ENCODE measurements around the gene ME3.
"Not testable (repeated sequence)": the region's sequence is repeated elsewhere in the genome, so short reads cannot be mapped to it uniquely, and the experiment has no call there.

ME3 gene

GRCh38 chr11:86660736-86661135, 11.7 kb downstream of the ME3 start:
- DNase-seq: no peak

- no peak for DNase-seq
Measured at GRCh38 chr11:86660088-86660487, 12.3 kb downstream of the ME3 start.

- DNase-seq: no peak
Measured at GRCh38 chr11:86658534-86658933, 13.9 kb downstream of the ME3 start.

- DNase-seq: not testable (repeated sequence)
Measured at GRCh38 chr11:86645212-86645611, 27.2 kb downstream of the ME3 start.

GRCh38 chr11:86644291-86644690, 28.1 kb downstream of the ME3 start:
- DNase-seq: no peak

- DNase-seq: no peak
Measured at GRCh38 chr11:86641537-86642261, 30.7 kb downstream of the ME3 start.

- DNase-seq: no peak
Measured at GRCh38 chr11:86639137-86639536, 33.3 kb downstream of the ME3 start.

- DNase-seq: no peak
Measured at GRCh38 chr11:86638673-86639072, 33.7 kb downstream of the ME3 start.

- DNase-seq: no peak
Measured at GRCh38 chr11:86637988-86638387, 34.4 kb downstream of the ME3 start.

- DNase-seq: no peak
Measured at GRCh38 chr11:86636275-86636674, 36.1 kb downstream of the ME3 start.

GRCh38 chr11:86632499-86633269, 39.7 kb downstream of the ME3 start:
- no peak for DNase-seq

GRCh38 chr11:86630229-86630981, 42.0 kb downstream of the ME3 start:
- DNase-seq: no peak

- no peak for DNase-seq
Measured at GRCh38 chr11:86629045-86629706, 43.2 kb downstream of the ME3 start.

GRCh38 chr11:86627776-86628455, 44.5 kb downstream of the ME3 start:
- DNase-seq: no peak

GRCh38 chr11:86625981-86626380, 46.4 kb downstream of the ME3 start:
- no peak for DNase-seq

GRCh38 chr11:86625544-86625943, 46.9 kb downstream of the ME3 start:
- DNase-seq: no peak

- no peak for DNase-seq
Measured at GRCh38 chr11:86624366-86624765, 48.0 kb downstream of the ME3 start.

- DNase-seq: no peak
Measured at GRCh38 chr11:86623736-86624135, 48.7 kb downstream of the ME3 start.

GRCh38 chr11:86623041-86623621, 49.3 kb downstream of the ME3 start:
- DNase-seq: no peak

- no peak for DNase-seq
Measured at GRCh38 chr11:86621854-86622253, 50.6 kb downstream of the ME3 start.

GRCh38 chr11:86620891-86621521, 51.4 kb downstream of the ME3 start:
- DNase-seq: no peak

GRCh38 chr11:86619428-86619827, 53.0 kb downstream of the ME3 start:
- not testable (repeated sequence) for DNase-seq

Data from NCI-H1417 treated with DMSO at 0.1 percent for 48 hours (cell line).